GM18519 (cell line): ENCODE data around the gene LRRC9.
"Not testable (repeated sequence)": the region's sequence is repeated elsewhere in the genome, so short reads cannot be mapped to it uniquely, and the experiment has no call there.

Experiments used
- ATAC-seq: cut with Tn5 transposase; IDR thresholded peaks from one replicate; pipeline ENCODE4 v1.9.1; 2021; ENCODE audit warnings: mild to moderate bottlenecking, moderate library complexity; ENCODE audit not compliant: unreplicated experiment, low FRiP score

LRRC9 gene

GRCh38 chr14:59944909-59945308 is 25.0 kb downstream of the LRRC9 start:
- no peak for ATAC-seq

- ATAC-seq = not testable (repeated sequence)
Measured at GRCh38 chr14:59952141-59952540, 32.2 kb downstream of the LRRC9 start.

GRCh38 chr14:59957890-59958289 is 37.9 kb downstream of the LRRC9 start:
- not testable (repeated sequence) for ATAC-seq

DNA sequence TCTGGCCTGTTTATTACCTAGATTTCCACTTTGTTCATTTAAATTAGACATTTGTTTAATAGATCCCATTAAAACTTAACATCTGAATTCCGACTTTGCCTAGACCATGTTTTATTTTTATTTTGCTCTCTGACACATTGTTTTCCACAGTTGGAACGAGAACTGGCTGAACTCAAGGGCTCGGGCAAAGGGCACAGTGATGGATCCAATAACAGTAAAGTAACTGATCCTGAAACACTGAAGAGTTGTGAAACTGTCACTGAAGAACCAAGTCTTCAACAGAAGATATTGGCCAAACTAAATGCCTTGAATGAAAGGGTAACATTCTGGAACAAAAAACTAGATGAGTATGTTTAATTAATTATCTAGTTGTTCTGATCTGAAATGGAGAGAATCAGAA is 39.7 kb downstream of the LRRC9 start:
- ATAC-seq = no peak

DNA sequence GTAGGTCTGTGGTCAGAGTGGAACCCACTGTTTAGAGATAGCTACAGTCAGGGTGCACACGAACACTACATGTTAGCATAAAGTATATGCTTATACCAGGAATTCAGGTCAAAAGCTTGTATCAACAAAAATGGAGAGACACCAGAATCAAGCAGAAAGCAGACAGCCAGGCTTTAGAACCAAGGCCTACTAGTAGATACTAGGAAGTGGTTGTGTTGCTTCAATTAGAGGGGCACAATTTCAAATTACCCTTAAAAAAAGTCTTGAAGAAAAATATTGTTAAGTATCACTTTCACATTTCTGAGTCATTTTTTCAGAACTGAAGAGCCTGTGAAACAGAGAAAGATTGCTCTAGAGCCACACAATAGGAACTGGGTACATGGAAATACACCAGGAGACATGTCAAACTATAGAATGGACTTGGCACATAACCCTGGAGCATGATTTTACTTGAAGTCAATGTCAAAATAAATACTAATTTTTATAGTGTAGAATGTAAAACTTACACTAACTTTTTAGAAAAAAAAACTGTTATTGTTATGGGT is 41.6 kb downstream of the LRRC9 start:
- ATAC-seq = peak; percentile 48

DNA sequence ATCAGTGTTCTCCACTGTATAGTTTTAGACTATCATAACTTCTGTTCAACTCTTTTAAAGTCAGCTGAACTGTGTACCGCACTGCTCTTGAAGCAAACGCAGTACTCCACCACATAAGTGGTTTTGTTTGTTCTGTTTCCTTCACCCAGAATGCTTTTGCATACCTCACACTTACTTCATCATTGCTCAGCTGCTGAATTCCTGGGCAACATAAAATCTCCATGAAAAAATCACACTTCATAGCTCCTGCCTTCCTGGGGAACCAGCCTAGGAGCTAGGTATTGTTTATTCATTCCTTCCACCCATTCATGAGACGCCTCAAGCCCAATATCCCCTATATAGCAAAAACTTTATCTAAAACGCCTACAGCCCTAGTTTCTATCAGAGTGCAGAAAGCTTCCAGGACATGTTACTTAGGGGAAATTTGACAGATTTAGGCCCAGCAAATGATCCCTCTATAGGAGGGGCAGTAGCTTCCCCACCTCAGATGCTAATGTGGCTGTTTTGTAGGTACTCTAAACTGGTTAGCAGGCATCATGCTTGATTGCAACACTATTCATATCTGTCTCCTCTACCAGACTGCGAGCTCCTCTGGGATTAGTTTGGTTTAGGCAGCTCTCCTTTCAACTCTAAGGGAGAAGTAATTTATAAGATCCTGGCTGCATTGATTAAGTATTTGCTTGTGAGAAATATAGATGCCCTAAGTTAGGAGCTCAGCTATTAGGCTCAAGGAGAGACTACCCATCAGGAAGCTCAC is 44.5 kb downstream of the LRRC9 start:
- ATAC-seq = peak; percentile 15

DNA sequence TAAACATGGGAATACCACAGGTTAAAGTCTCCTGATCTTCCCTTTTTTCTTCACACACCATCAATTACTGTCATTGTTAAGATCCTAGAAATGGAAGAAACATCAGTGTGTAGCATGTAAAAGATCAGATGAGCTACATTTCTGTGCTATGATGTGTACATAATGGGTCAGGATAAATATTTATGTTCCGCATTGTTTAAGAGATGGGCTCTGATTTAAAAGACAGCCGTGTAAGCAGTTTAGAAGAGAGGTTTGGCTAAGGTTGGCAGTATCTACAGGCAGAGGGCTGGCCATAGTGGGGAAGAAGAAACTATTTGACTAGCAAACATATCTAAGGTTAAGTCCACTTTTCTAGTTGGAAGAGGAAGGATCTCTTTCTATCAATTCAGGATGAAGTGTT is 49.4 kb downstream of the LRRC9 start:
- ATAC-seq = no peak

DNA sequence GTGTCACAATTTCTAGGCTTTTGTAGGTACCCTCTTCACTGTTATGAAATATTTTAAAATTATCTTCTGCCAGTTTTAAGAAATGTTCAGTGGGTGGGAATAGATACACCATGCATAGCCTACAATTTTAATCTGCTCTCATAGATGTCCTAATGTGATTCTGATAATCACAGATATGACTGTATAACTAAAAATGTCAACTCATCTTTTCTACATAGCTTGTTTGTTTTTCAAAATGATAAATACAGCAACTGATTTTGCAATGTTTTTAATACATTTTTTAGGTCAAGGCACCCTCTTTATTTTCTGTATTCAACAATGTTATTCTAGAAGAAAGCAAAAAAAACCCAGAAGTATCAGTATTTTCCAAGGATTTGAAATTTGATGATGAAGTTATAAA is 61.6 kb downstream of the LRRC9 start:
- ATAC-seq = no peak

DNA sequence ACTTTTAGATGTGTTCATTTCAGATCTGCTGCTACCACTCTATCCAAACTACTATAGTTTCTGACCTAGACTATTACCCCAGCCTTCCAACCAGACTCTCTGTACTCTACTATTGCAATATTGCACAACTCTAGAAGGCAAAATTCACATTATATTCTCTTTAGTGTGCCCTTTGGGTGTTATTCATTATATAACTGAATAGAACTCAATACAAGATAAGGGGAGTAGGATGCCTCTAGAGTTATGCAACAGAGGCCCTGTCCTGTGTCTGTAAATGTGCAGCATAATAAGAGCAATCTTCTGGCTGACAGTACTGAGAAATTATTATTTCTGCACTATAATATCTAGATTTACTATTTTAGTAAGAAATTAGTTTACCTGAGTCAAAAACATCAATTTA is 63.1 kb downstream of the LRRC9 start:
- ATAC-seq = no peak

DNA sequence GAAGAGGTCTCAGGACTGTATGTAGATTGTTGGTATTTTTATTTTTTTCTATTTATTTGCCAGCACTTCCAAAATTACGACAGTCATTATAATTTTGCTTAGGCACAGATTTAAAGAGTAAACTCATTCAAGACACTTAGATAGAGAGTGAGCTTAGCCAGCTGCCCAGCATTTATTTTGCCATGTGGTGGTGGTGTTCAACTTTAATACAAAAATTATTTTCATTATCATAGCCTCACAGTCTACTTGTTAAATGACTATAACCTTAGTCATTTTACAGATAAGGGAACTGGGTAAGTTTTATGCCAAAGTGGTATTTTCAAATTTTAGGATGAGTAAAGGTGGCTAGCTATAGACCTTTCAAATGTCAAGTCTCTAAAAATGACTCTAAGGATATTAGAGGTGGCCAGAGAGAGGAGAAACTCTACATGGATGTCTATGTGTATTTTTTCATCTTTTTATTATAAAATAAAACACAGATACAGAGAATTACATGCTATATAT is 66.7 kb downstream of the LRRC9 start:
- ATAC-seq = no peak

DNA sequence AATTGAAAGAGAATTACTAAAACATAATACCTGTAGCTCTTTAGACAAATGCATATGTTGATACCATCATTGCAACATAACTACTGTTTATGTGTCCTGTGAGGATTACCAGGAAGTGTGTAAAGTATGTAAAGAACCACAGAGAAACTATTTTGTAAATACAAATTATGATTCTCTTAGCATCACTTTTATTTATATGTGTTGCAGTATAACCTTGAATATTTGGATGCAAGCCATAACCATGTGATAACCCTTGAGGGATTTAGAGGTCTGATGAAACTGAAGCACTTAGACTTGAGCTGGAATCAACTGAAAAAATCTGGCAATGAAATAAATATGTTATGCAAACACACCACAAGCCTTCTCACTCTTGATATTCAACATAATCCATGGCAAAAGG is 77.5 kb downstream of the LRRC9 start:
- ATAC-seq = no peak

GRCh38 chr14:59997966-59998365 is 78.0 kb downstream of the LRRC9 start:
- ATAC-seq = no peak

- ATAC-seq = no peak
Measured at GRCh38 chr14:59998564-59998963, 78.6 kb downstream of the LRRC9 start.

DNA sequence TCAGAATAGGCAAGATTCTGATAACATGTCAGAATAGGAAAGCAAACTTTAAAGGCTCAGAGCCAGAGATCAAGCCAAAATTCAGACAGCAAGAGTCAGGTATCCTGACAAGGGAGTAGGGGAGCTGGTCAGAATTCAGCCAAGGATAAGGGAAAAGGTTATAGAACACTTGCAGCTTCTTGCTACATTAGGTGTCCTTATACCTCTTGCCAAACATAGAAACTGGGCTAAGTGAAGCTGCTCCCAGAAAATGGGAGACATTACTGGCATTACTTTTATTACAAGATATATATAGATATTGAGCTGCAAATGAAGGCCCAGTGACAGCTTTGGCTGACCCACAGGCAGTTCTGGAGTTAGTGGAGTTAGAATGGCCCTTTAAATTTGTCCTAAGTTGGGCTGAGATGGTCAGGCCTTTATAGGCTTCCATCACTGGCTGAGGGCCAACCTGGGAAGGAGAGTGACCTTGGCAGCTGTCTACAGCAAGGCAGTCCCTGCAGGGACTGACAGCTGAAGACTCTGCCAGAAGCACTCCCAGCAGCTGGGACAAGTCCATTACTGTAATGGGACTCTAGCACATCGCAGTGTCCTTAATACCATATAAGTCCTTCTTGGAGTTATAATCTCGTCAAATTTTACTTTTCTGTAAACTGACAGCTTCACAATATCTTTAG is 83.0 kb downstream of the LRRC9 start:
- ATAC-seq = no peak

DNA sequence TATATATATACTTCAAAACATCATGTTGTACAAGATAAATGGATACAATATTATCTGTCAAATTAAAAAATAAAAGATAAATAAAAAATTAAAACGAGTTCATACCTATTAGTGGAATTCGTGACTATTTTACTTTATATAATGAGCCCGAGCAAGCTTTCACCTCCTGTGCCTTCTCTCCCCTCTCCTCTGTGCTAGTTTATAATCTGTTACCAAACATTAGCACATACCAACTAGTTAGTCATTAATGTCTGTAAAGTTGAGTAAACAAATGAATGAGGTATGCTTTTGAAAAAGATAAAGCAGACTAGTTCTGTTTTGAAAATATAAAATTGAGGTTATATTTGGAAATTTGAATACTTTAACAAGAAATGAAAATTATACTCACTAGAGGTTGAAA is 84.0 kb downstream of the LRRC9 start:
- ATAC-seq = no peak

DNA sequence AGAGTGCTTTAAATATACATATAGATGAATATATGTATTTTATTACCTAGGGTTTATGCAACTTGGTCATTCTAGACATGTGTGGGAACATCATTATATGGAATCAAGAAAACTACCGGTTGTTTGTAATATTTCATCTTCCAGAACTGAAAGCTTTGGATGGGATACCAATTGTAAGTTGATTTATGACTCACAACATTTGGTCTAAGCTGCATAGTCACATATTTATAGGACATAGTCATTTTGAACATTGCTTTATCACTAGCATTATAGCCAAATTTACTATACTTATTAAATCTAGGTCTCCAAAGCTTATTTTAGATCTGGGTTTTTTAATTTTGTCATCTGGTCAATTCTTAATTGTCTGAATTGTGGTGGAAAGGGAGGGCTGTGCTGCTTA is 88.1 kb downstream of the LRRC9 start:
- no peak for ATAC-seq

- ATAC-seq = not testable (repeated sequence)
Measured at GRCh38 chr14:60010263-60010662, 90.3 kb downstream of the LRRC9 start.

- ATAC-seq = no peak
Measured at GRCh38 chr14:60014402-60014801, 94.5 kb downstream of the LRRC9 start.

- ATAC-seq = no peak
Measured at GRCh38 chr14:60021619-60022018, 101.7 kb downstream of the LRRC9 start.

GRCh38 chr14:60025571-60025970 is 105.6 kb downstream of the LRRC9 start:
- no peak for ATAC-seq

- ATAC-seq = no peak
Measured at GRCh38 chr14:60035177-60035576, 115.2 kb downstream of the LRRC9 start.

DNA sequence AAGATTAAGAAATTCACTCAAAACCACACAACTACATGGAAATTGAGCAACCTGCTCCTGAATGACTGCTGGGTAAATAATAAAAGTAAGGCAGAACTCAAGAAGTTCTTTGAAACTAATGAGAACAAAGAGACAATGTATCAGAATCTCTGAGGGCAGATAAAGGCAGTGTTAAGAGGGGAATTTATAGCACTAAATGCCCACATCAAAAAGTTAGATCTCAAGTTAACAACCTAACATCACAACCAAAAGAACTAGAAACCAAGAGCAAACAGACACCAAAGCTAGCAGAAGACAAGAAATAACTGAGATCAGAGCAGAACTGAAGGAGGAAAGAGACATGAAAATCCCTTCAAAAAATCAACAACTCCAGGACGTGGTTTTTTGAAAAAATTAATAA is 128.0 kb downstream of the LRRC9 start:
- ATAC-seq = not testable (repeated sequence)
